H1 (cell line): ENCODE measurements around the gene SCAF1. TPM values are rescaled to one million over a fixed set of nuclear protein-coding genes. Genes with fewer than 3 reads are reported as not detected.

Experiments
- CTCF ChIA-PET: fragments of 300-600 bp; sonication (Branson Sonifier 250); formaldehyde crosslinking; loops from one replicate; lab custom pipeline; 2021; ENCODE audit not compliant: partially characterized antibody; lab: Charles Lee
- POLR2A ChIA-PET: fragments of 300-600 bp; sonication (Branson Sonifier 250); formaldehyde crosslinking; loops from one replicate; lab custom pipeline; 2021; ENCODE audit warnings: inconsistent platforms; ENCODE audit not compliant: partially characterized antibody; lab: Charles Lee
- DNase-seq, 2 experiments: peaks; one replicate each; pipeline versions ENCODE4 v3.0.0 to v3.0.0-alpha.2; 2010 to 2022; ENCODE audit warnings: low spot score in 2 of 2, low read depth in 1 of 2, mixed read lengths in 1 of 2
- FAIRE-seq: peaks from 2 replicates; lab custom pipeline; 2011; peaks lifted over from hg19 to GRCh38; lab: Jason Lieb, UNC
- H2AFZ ChIP-seq: 2 replicates; pipeline ENCODE4 v1.8.1; 2012; ENCODE audit warnings: low read length, inconsistent platforms
- H2AK5ac ChIP-seq: 2 replicates; pipeline ENCODE4 v1.6.1; 2013; ENCODE audit warnings: low read depth, low read length
- H2BK120ac ChIP-seq: replicated peaks from 2 replicates; pipeline ENCODE3; 2013; ENCODE audit warnings: low read depth, low read length, inconsistent platforms
- H2BK12ac ChIP-seq: 2 replicates; pipeline ENCODE4 v1.6.1; 2013; ENCODE audit warnings: low read depth, low read length
- H2BK15ac ChIP-seq: 2 replicates; pipeline ENCODE4 v1.6.1; 2013; ENCODE audit warnings: low read length
- H2BK20ac ChIP-seq: 2 replicates; pipeline ENCODE4 v1.6.1; 2013; ENCODE audit warnings: low read length
- H2BK5ac ChIP-seq: 2 replicates; pipeline ENCODE4 v1.6.1; 2013; ENCODE audit warnings: low read depth, low read length
- H3K14ac ChIP-seq: 2 replicates; pipeline ENCODE4 v1.6.1; 2013; ENCODE audit warnings: inconsistent platforms; ENCODE audit not compliant: insufficient read length
- H3K18ac ChIP-seq: 2 replicates; pipeline ENCODE4 v1.6.1; 2013; ENCODE audit warnings: low read length; ENCODE audit errors: extremely low read depth
- H3K23ac ChIP-seq: 2 replicates; pipeline ENCODE4 v1.6.1; 2013; ENCODE audit warnings: inconsistent platforms; ENCODE audit not compliant: insufficient read length
- H3K23me2 ChIP-seq: 2 replicates; pipeline ENCODE4 v1.6.1; 2013; ENCODE audit warnings: low read depth, low read length
- H3K27ac ChIP-seq: 2 replicates; pipeline ENCODE4 v1.6.1; 2011; ENCODE audit warnings: low read depth, low read length, inconsistent platforms
- H3K27me3 ChIP-seq, 4 experiments: replicated peaks in 1 of 4; 1 replicate in 1 of 4; 2 replicates in 3 of 4; pipeline versions ENCODE4 v1.6.1 to v1.8.1; 2011 to 2013; ENCODE audit warnings: low read length in 3 of 4, mild to moderate bottlenecking in 3 of 4, inconsistent platforms in 2 of 4, mixed read lengths in 2 of 4, moderate library complexity in 1 of 4; ENCODE audit not compliant: control insufficient read depth in 3 of 4, insufficient read depth in 3 of 4; ENCODE audit errors: extremely low read depth in 1 of 4
- H3K36me3 ChIP-seq, 4 experiments: 2 replicates each; pipeline versions ENCODE4 v1.6.1 to v1.8.1; 2011 to 2013; ENCODE audit warnings: mild to moderate bottlenecking in 4 of 4, low read length in 3 of 4, moderate library complexity in 2 of 4, control low read depth in 1 of 4, inconsistent platforms in 1 of 4; ENCODE audit not compliant: insufficient read depth in 4 of 4, control insufficient read depth in 2 of 4
- H3K4ac ChIP-seq: replicated peaks from 2 replicates; pipeline ENCODE3; 2013; ENCODE audit warnings: low read length, low read depth, mixed read lengths, inconsistent platforms; ENCODE audit not compliant: insufficient read length
- H3K4me1 ChIP-seq, 4 experiments: replicated peaks in 1 of 4; 1 replicate in 1 of 4; 2 replicates in 3 of 4; pipeline versions ENCODE4 v1.6.1 to v1.8.1; 2011 to 2013; ENCODE audit warnings: low read length in 3 of 4, inconsistent platforms in 2 of 4, mixed read lengths in 1 of 4; ENCODE audit not compliant: insufficient read depth in 4 of 4, control insufficient read depth in 3 of 4
- H3K4me2 ChIP-seq, 2 experiments: 2 replicates each; pipeline versions ENCODE4 v1.6.1 to v1.8.1; 2011 to 2013; ENCODE audit warnings: low read depth in 2 of 2, low read length in 2 of 2, control low read depth in 1 of 2, inconsistent platforms in 1 of 2, mild to moderate bottlenecking in 1 of 2; ENCODE audit not compliant: insufficient read depth in 1 of 2
- H3K4me3 ChIP-seq, 4 experiments: fragments of 200-600, 300-600 bp in 1 of 4; sonication (generic), shearing (Covaris generic), sonication (Bioruptor Twin) in 1 of 4; 2 replicates each; pipeline versions ENCODE4 v1.5.1 to v1.8.1; 2011 to 2016; ENCODE audit warnings: low read length in 4 of 4, low read depth in 3 of 4, control low read depth in 2 of 4, inconsistent platforms in 2 of 4, mild to moderate bottlenecking in 2 of 4, mixed read lengths in 1 of 4, moderate library complexity in 1 of 4; ENCODE audit not compliant: insufficient read depth in 2 of 4; ENCODE audit errors: extremely low read depth in 1 of 4
- H3K56ac ChIP-seq: replicated peaks from 2 replicates; pipeline ENCODE3; 2013; ENCODE audit warnings: low read depth, mild to moderate bottlenecking, mixed read lengths, low read length, inconsistent platforms; ENCODE audit not compliant: insufficient read length
- H3K79me1 ChIP-seq: 2 replicates; pipeline ENCODE4 v1.6.1; 2013; ENCODE audit warnings: low read depth, low read length, control low read depth
- H3K79me2 ChIP-seq, 2 experiments: 2 replicates each; pipeline versions ENCODE4 v1.6.1 to v1.8.1; 2012 to 2013; ENCODE audit warnings: low read length in 2 of 2, mild to moderate bottlenecking in 2 of 2, inconsistent platforms in 1 of 2; ENCODE audit not compliant: insufficient read depth in 2 of 2, control insufficient read depth in 1 of 2
- H3K9ac ChIP-seq, 4 experiments: replicated peaks in 1 of 4; 1 replicate in 1 of 4; 2 replicates in 3 of 4; pipeline versions ENCODE4 v1.6.1 to v1.8.1; 2011 to 2013; ENCODE audit warnings: low read depth in 3 of 4, low read length in 3 of 4, control low read depth in 2 of 4, mild to moderate bottlenecking in 2 of 4, moderate library complexity in 2 of 4, inconsistent platforms in 1 of 4; ENCODE audit errors: extremely low read depth in 1 of 4
- H3K9me3 ChIP-seq, 2 experiments: 2 replicates each; pipeline versions ENCODE4 v1.6.1 to v1.8.1; 2012 to 2013; ENCODE audit warnings: mild to moderate bottlenecking in 2 of 2, moderate library complexity in 2 of 2, control low read depth in 1 of 2, inconsistent platforms in 1 of 2, low read depth in 1 of 2, low read length in 1 of 2, mixed read lengths in 1 of 2; ENCODE audit not compliant: insufficient read depth in 2 of 2
- H4K20me1 ChIP-seq, 2 experiments: replicated peaks in 1 of 2; 2 replicates each; pipeline versions ENCODE3 to v1.8.1; 2011 to 2013; ENCODE audit warnings: inconsistent platforms in 2 of 2, low read length in 2 of 2, mild to moderate bottlenecking in 1 of 2; ENCODE audit not compliant: insufficient read depth in 2 of 2, control insufficient read depth in 1 of 2
- H4K5ac ChIP-seq: 2 replicates; pipeline ENCODE4 v1.6.1; 2013; ENCODE audit warnings: low read length, low read depth, mixed read lengths, inconsistent platforms; ENCODE audit not compliant: insufficient read length
- H4K8ac ChIP-seq: 2 replicates; pipeline ENCODE4 v1.8.0; 2013; ENCODE audit warnings: mild to moderate bottlenecking, moderate library complexity, low read length, inconsistent platforms; ENCODE audit not compliant: insufficient read depth; ENCODE audit errors: extremely low read depth
- H4K91ac ChIP-seq: replicated peaks from 2 replicates; pipeline ENCODE3; 2013; ENCODE audit warnings: low read length, mixed read lengths, inconsistent platforms; ENCODE audit not compliant: insufficient read length
- WGBS, 2 experiments: shearing (Covaris generic) in 1 of 2; methylation state at CpG; one replicate each; pipeline versions ENCODE4 v1.1.6 to v1.1.7; 2013 to 2015; ENCODE audit warnings: low lambda C conversion rate in 2 of 2, mixed read lengths in 2 of 2, inconsistent platforms in 1 of 2, low coverage in 1 of 2, missing lambda C conversion rate in 1 of 2; ENCODE audit not compliant: insufficient replicate concordance in 2 of 2, insufficient coverage in 1 of 2, insufficient read length in 1 of 2; ENCODE audit errors: extremely low coverage in 1 of 2, missing lambda C conversion rate in 1 of 2; 5-methylcytosine and 5-hydroxymethylcytosine counted together
- polyA plus RNA-seq, 7 experiments: library from polyadenylated mRNA; depleted of rRNA in 3 of 7; stranded (reverse) in 5 of 7; unstranded in 2 of 7; fragments of >200 nt in 5 of 7; fragments of 200-250 nt in 2 of 7; gene quantifications; 1 replicate in 5 of 7; 2 replicates in 1 of 7; 4 replicates in 1 of 7; pipeline versions ENCODE4 v1.2.1 to v1.2.3, GENCODE V29; 2011 to 2013; ENCODE audit warnings: missing spikeins in 2 of 7, mixed read lengths in 2 of 7
- total RNA-seq: library from RNA; stranded (reverse); fragmentation: NEBNext Ultra II Directional; extraction: Animal tissue kit (Norgen Biotek cat#: 25700); gene quantifications from 2 replicates; pipeline ENCODE4 v1.2.1, GENCODE V29; 2021

Gene SCAF1
- total and polyA plus RNA-seq, 2 of the 8 experiments (the other 6 are each of a cell fraction or from before 2014, with no cell fraction given) = 9.7 to 81.7 TPM

DNA sequence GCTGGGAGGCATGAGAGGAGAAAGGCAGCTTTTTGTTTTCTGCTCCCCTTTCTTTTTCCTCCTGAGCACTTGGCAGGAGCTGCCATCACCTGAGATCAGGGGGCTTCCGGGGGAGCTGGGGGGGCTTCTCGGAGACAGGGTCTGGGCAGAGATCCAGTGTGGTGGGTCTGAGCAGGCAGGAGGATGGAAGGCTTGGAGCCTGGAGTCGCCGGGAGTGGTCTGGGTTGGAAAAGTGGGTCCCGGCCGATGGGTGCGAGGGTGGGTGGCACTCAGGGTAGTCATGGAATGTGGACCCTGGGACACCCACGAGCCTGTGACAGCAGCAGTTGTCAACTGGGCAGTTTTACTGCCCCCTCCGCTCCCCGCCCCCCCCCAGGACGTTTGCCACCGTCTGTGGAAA lies 45.1 kb downstream of the SCAF1 start:
- H2BK5ac ChIP-seq = no peak overlapping the region
- ChIA-PET CTCF (interaction anchor here (0.6 to 2.0 kb wide), 5 partner anchors 8 to 339 kb away, joined by 3 to 11 read pairs (median 4); no protein-coding TSS in a partner anchor), POLR2A (interaction anchor here (0.7 to 12.2 kb wide), 8 partner anchors 8 to 191 kb away, joined by 3 to 168 read pairs (median 4); partner anchors contain the start of genes PRMT1 and RPS11)
- H2BK12ac ChIP-seq = no peak overlapping the region
- H3K23ac ChIP-seq = no peak overlapping the region
- WGBS, 2 experiments = 94% methylated on average over 8 of the region's 12 CpGs; no CpG with 5 or more reads in 1 of the 2 experiments
- H2AFZ ChIP-seq = no peak overlapping the region
- peaks cover 10% of the 10 kb centered on the region; the same call in 1 of the 2 replicates for H3K79me1 ChIP-seq
- H3K9ac ChIP-seq = no peak overlapping the region
- FAIRE-seq (no peak), DNase-seq (no peak)
- H3K79me2 ChIP-seq = peaks cover 0 to 13% of the 10 kb centered on the region in 2 experiments; a peak in 2 of 4 replicates
- no peak overlapping the region for H4K91ac ChIP-seq
- peaks cover 21 to 41% of the 10 kb centered on the region in 2 experiments for H4K20me1 ChIP-seq
- H3K4ac ChIP-seq = no peak overlapping the region
- no peak overlapping the region for H2AK5ac ChIP-seq
- peaks cover 20% of the 10 kb centered on the region for H3K23me2 ChIP-seq
- H3K4me1 ChIP-seq = peaks cover 0 to 21% (median 14%) of the 10 kb centered on the region in 4 experiments; a peak in 6 of 7 replicates
- no peak overlapping the region for H3K14ac ChIP-seq
- H3K27me3 ChIP-seq = no peaks in the 10 kb centered on the region
- no peak overlapping the region for H3K27ac ChIP-seq
- no peak overlapping the region for H4K8ac ChIP-seq
- no peak overlapping the region for H2BK20ac ChIP-seq
- no peak overlapping the region for H3K4me2 ChIP-seq
- H2BK15ac ChIP-seq = no peak overlapping the region
- no peak overlapping the region for H2BK120ac ChIP-seq
- peaks cover 21 to 50% (median 34%) of the 10 kb centered on the region in 4 experiments for H3K36me3 ChIP-seq
- no peak overlapping the region for H3K18ac ChIP-seq
- no peaks in the 10 kb centered on the region for H3K9me3 ChIP-seq
- H3K56ac ChIP-seq = no peak overlapping the region
- H3K4me3 ChIP-seq = no peak overlapping the region
- H4K5ac ChIP-seq = no peak overlapping the region
